GM12878 (cell line): Measurements from ENCODE around the gene SHFL. TPM values are rescaled to one million over a fixed set of nuclear protein-coding genes. Genes with fewer than 3 reads are reported as not detected.
A peak's percentile ranks its signal among the peaks of the same experiment; 100 is the strongest.

ENCODE experiments used
- ATAC-seq: fragments of 200-7000 bp; cut with Tn5 transposase; 3 replicates; pipeline ENCODE4 v1.9.1; 2020; ENCODE audit warnings: mild to moderate bottlenecking, moderate library complexity
- BruUV-seq: library from RNA; stranded (reverse); fragments of 400-500 nt; replicated peaks from 2 replicates; lab custom pipeline; 2021; lab: Mats Ljungman, UMichigan
- CTCF ChIA-PET: fragments of 300-600 bp; sonication (Branson Sonifier 250); formaldehyde crosslinking; extraction: SDS; loops from one replicate; lab custom pipeline; 2021; ENCODE audit warnings: inconsistent platforms; lab: Yijun Ruan, JAX
- POLR2A ChIA-PET: fragments of 350-600 bp; formaldehyde crosslinking; extraction: SDS; loops from one replicate; lab custom pipeline; 2021; ENCODE audit warnings: inconsistent platforms; lab: Charles Lee
- RAD21 ChIA-PET: fragments of 300-600 bp; sonication (Branson Sonifier 250); formaldehyde crosslinking; loops from one replicate; lab custom pipeline; 2023; ENCODE audit warnings: antibody characterized with exemption; ENCODE audit not compliant: unreplicated experiment; lab: Charles Lee
- SMC1A ChIA-PET: fragments of 300-600 bp; sonication (Branson Sonifier 250); formaldehyde crosslinking; loops from one replicate; lab custom pipeline; 2023; ENCODE audit not compliant: unreplicated experiment, uncharacterized antibody; lab: Charles Lee
- DNase-seq: peaks from one replicate; pipeline ENCODE4 v3.0.0-alpha.2; 2011; ENCODE audit warnings: low read depth, low spot score
- FAIRE-seq: peaks from 3 replicates; lab custom pipeline; 2011; peaks lifted over from hg19 to GRCh38; lab: Jason Lieb, UNC
- H2AFZ ChIP-seq: 2 replicates; pipeline ENCODE4 v1.6.0; 2011; ENCODE audit warnings: low read depth, low read length, control low read depth; ENCODE audit not compliant: control insufficient read depth
- H3K27ac ChIP-seq: 2 replicates; pipeline ENCODE4 v1.5.1; 2011; ENCODE audit warnings: control low read depth; ENCODE audit not compliant: control insufficient read depth, insufficient read depth
- H3K27me3 ChIP-seq, 2 experiments: replicated peaks in 1 of 2; 2 replicates each; pipeline versions ENCODE4 v1.6.0 to v1.6.1; 2011; ENCODE audit warnings: low read length in 1 of 2; ENCODE audit not compliant: control insufficient read depth in 2 of 2, insufficient read depth in 2 of 2
- H3K36me3 ChIP-seq, 2 experiments: 2 replicates each; pipeline ENCODE4 v1.5.1; 2011; ENCODE audit warnings: low read length in 1 of 2; ENCODE audit not compliant: control insufficient read depth in 2 of 2, insufficient read depth in 2 of 2
- H3K4me1 ChIP-seq: 2 replicates; pipeline ENCODE4 v1.6.1; 2011; ENCODE audit warnings: mild to moderate bottlenecking, low read length, moderate library complexity, mixed read lengths; ENCODE audit not compliant: control insufficient read depth, insufficient read depth
- H3K4me2 ChIP-seq: 2 replicates; pipeline ENCODE4 v1.6.0; 2011; ENCODE audit warnings: control low read depth; ENCODE audit not compliant: control insufficient read depth, insufficient read depth
- H3K4me3 ChIP-seq: fragments of 200-600 bp; sonication (generic); 2 replicates; pipeline ENCODE4 v1.5.1; 2016
- H3K79me2 ChIP-seq: 2 replicates; pipeline ENCODE4 v1.6.0; 2011; ENCODE audit warnings: low read length; ENCODE audit not compliant: control insufficient read depth, insufficient read depth
- H3K9ac ChIP-seq: 2 replicates; pipeline ENCODE4 v1.8.0; 2011; ENCODE audit warnings: low read length, control low read depth, mixed read lengths; ENCODE audit not compliant: control insufficient read depth, insufficient read depth
- H3K9me3 ChIP-seq: replicated peaks from 3 replicates; pipeline ENCODE4 v1.5.1; 2011; ENCODE audit warnings: mild to moderate bottlenecking, low read length; ENCODE audit not compliant: control insufficient read depth, insufficient read depth
- H4K20me1 ChIP-seq: 2 replicates; pipeline ENCODE4 v1.6.0; 2011; ENCODE audit not compliant: control insufficient read depth, insufficient read depth
- BACH1 ChIP-seq: fragments of 450-650 bp; IDR thresholded peaks from 2 replicates; pipeline ENCODE4 v1.6.1; 2017; ENCODE audit warnings: mild to moderate bottlenecking, borderline replicate concordance
- ESRRA ChIP-seq: IDR thresholded peaks from 2 replicates; pipeline ENCODE4 v1.6.1; 2012; ENCODE audit warnings: mild to moderate bottlenecking, low read length, improper control_type of control experiment
- HCFC1 ChIP-seq: fragments of 150-350 bp; IDR thresholded peaks from 2 replicates; pipeline ENCODE4 v1.6.1; 2014; ENCODE audit warnings: low read length
- NBN ChIP-seq: fragments of 450-650 bp; IDR thresholded peaks from 2 replicates; pipeline ENCODE4 v1.6.1; 2016
- NFYB ChIP-seq: IDR thresholded peaks from 2 replicates; pipeline ENCODE4 v1.6.1; 2011; ENCODE audit warnings: low read depth, mild to moderate bottlenecking, low read length, improper control_type of control experiment, moderate library complexity; ENCODE audit not compliant: insufficient read depth
- YY1 ChIP-seq: IDR thresholded peaks from 2 replicates; pipeline ENCODE4 v1.6.1; 2011; ENCODE audit warnings: low read depth, mild to moderate bottlenecking, low read length
- WGBS: methylation state at CpG from one replicate; pipeline ENCODE4 v1.1.6; 2016; ENCODE audit warnings: low lambda C conversion rate; ENCODE audit not compliant: insufficient replicate concordance, insufficient coverage; ENCODE audit errors: missing lambda C conversion rate; 5-methylcytosine and 5-hydroxymethylcytosine counted together
- in situ Hi-C: fragments of 300-500 bp; cut with MboI; formaldehyde crosslinking; loops from 9 replicates; pipeline ENCODE4 v1.14.3; 2018; ENCODE audit warnings: mixed read lengths
- intact Hi-C: fragments of 100-400 bp; cut with micrococcal nuclease; formaldehyde crosslinking; loops from one replicate; pipeline ENCODE4 v1.14.2; 2022; ENCODE audit not compliant: unreplicated experiment
- polyA plus RNA-seq, 11 experiments: library from polyadenylated mRNA; depleted of rRNA in 4 of 11; unstranded in 6 of 11; stranded (reverse) in 5 of 11; fragments of >200 nt; fragmentation: Nextera tagmentation in 4 of 11; fragmentation: Illumina TruSeq in 1 of 11; extraction: Ambion mirVana in 4 of 11; extraction: Trizol in 1 of 11; gene quantifications; 1 replicate in 1 of 11; 2 replicates in 10 of 11; pipeline versions ENCODE4 v1.2.1 to v1.2.3, GENCODE V29; 2011 to 2016; ENCODE audit warnings: inconsistent platforms in 2 of 11, missing spikeins in 2 of 11, low read depth in 1 of 11
- total RNA-seq, 4 experiments: library from RNA; depleted of rRNA in 3 of 4; stranded (reverse); fragments of >200 nt in 3 of 4; fragmentation: Illumina TruSeq in 1 of 4; extraction: Trizol in 1 of 4; gene quantifications; 2 replicates each; pipeline versions ENCODE4 v1.2.1 to v1.2.3, GENCODE V29; 2013 to 2021
- TF ChIP-seq, protein P1 (sequence below): fragments of 150-350 bp; IDR thresholded peaks from 2 replicates; pipeline ENCODE4 v1.6.1; 2014; ENCODE audit warnings: mild to moderate bottlenecking, low read depth, low read length
- TF ChIP-seq, protein P2 (sequence below): fragments of 450-650 bp; IDR thresholded peaks from 2 replicates; pipeline ENCODE4 v1.6.1; 2017; ENCODE audit warnings: antibody characterized with exemption, mild to moderate bottlenecking, moderate library complexity
- TF ChIP-seq, protein P3 (sequence below): fragments of 450-650 bp; IDR thresholded peaks from 2 replicates; pipeline ENCODE4 v1.6.1; 2017; ENCODE audit warnings: low read depth, mild to moderate bottlenecking, moderate library complexity

SHFL gene
- total and polyA plus RNA-seq, 10 of the 15 experiments (the other 5 are each of a cell fraction or from before 2014, with no cell fraction given): 8.0 to 83.8 (median 40.7) TPM

DNA sequence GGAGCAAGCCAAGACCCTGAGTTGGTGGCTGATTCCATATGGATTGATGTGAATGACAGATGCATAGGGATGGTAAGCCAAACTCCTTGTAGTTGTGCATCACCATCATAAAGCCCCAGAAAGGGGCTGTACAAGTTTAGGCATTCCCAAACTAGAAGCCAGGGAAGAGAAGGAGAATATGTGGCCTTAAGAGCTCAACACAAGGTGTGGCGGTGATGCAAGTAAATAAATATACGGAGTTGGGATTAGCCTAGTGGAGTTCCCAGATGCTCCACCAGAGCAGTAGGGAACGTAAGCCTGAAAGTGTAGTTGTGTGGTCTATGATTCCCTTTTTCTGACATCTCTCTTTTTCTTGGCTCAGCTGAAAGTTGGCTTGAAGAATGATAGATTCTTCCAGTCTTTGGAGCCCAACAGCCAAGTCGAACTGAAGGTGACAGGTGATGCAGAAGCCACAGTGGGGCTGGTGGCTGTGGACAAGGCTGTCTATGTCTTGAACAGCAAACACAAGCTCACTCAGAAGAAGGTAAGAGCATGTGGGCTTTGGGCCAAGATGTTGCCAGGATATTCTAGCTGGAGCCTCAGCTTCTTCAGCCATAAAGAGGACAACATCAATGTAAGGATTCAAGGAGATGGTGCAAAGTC is 42.7 kb upstream of the SHFL start:
- no peaks in the 10 kb centered on the region for H3K79me2 ChIP-seq
- RAD21 ChIA-PET: no interaction called here
- in situ Hi-C loops: no loop called here
- no peak for ATAC-seq
- FAIRE-seq: no peak
- no peak for TF ChIP-seq BACH1
- WGBS: 43% methylated on average over 4 of the region's 4 CpGs
- SMC1A ChIA-PET: interaction anchor here (0.7 to 1.8 kb wide), 2 partner anchors 16 to 811 kb away, joined by 3 to 5 read pairs; no protein-coding TSS in a partner anchor
- H3K9me3 ChIP-seq: no peaks in the 10 kb centered on the region
- H3K4me2 ChIP-seq: no peak overlapping the region
- no peak overlapping the region for H3K4me3 ChIP-seq
- POLR2A ChIA-PET: no interaction called here
- no peak overlapping the region for H3K27ac ChIP-seq
- no peaks in the 10 kb centered on the region for H3K27me3 ChIP-seq
- intact Hi-C loops: no loop called here
- no peaks in the 10 kb centered on the region for H4K20me1 ChIP-seq
- BruUV-seq: no TSS peak
- CTCF ChIA-PET: interaction anchor here (0.6 to 2.1 kb wide), 3 partner anchors 16 to 111 kb away, joined by 3 to 6 read pairs (median 5); no protein-coding TSS in a partner anchor
- no peaks in the 10 kb centered on the region for H3K36me3 ChIP-seq
- H3K4me1 ChIP-seq: no peaks in the 10 kb centered on the region
- H2AFZ ChIP-seq: no peak overlapping the region
- DNase-seq: no peak
- H3K9ac ChIP-seq: no peak overlapping the region

DNA sequence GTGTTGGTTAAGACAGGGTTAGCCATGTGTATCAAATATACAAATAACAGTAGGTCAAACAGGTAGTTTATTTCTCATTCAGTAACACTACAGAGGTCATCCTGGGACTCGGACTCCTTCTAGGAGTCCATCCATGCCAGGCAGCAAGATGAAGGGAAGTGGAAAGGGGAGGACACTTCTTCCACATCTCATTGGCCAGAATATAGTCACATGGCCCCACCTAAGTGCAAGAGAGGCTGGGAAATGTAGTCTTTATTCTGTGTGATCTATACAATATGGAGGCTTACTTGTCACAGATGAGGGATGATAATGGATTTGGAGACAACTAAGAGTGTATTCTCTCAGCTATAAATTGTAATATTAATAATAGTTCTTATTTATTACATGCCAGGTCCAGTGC is 41.7 kb upstream of the SHFL start:
- CTCF ChIA-PET: interaction anchor here (2.1 kb wide), 1 partner anchor 17 kb away, joined by 6 read pairs; no protein-coding TSS in a partner anchor
- peak; percentile 75; the same call in 1 of the 2 replicates for TF ChIP-seq NFYB
- TF ChIP-seq, protein P1, sequence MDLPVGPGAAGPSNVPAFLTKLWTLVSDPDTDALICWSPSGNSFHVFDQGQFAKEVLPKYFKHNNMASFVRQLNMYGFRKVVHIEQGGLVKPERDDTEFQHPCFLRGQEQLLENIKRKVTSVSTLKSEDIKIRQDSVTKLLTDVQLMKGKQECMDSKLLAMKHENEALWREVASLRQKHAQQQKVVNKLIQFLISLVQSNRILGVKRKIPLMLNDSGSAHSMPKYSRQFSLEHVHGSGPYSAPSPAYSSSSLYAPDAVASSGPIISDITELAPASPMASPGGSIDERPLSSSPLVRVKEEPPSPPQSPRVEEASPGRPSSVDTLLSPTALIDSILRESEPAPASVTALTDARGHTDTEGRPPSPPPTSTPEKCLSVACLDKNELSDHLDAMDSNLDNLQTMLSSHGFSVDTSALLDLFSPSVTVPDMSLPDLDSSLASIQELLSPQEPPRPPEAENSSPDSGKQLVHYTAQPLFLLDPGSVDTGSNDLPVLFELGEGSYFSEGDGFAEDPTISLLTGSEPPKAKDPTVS: no peak
- TF ChIP-seq, protein P2, sequence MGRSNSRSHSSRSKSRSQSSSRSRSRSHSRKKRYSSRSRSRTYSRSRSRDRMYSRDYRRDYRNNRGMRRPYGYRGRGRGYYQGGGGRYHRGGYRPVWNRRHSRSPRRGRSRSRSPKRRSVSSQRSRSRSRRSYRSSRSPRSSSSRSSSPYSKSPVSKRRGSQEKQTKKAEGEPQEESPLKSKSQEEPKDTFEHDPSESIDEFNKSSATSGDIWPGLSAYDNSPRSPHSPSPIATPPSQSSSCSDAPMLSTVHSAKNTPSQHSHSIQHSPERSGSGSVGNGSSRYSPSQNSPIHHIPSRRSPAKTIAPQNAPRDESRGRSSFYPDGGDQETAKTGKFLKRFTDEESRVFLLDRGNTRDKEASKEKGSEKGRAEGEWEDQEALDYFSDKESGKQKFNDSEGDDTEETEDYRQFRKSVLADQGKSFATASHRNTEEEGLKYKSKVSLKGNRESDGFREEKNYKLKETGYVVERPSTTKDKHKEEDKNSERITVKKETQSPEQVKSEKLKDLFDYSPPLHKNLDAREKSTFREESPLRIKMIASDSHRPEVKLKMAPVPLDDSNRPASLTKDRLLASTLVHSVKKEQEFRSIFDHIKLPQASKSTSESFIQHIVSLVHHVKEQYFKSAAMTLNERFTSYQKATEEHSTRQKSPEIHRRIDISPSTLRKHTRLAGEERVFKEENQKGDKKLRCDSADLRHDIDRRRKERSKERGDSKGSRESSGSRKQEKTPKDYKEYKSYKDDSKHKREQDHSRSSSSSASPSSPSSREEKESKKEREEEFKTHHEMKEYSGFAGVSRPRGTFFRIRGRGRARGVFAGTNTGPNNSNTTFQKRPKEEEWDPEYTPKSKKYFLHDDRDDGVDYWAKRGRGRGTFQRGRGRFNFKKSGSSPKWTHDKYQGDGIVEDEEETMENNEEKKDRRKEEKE: no peak
- TF ChIP-seq HCFC1: peak; percentile 59
- no peak for TF ChIP-seq ESRRA
- TF ChIP-seq YY1: peak; percentile 68
- TF ChIP-seq, protein P3, sequence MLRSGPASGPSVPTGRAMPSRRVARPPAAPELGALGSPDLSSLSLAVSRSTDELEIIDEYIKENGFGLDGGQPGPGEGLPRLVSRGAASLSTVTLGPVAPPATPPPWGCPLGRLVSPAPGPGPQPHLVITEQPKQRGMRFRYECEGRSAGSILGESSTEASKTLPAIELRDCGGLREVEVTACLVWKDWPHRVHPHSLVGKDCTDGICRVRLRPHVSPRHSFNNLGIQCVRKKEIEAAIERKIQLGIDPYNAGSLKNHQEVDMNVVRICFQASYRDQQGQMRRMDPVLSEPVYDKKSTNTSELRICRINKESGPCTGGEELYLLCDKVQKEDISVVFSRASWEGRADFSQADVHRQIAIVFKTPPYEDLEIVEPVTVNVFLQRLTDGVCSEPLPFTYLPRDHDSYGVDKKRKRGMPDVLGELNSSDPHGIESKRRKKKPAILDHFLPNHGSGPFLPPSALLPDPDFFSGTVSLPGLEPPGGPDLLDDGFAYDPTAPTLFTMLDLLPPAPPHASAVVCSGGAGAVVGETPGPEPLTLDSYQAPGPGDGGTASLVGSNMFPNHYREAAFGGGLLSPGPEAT: no peak
- no peak for TF ChIP-seq NBN

More for the DNA sequence above, 41.7 kb upstream of the SHFL start:
- Histone ChIP-seq H4K20me1 (no peaks in the 10 kb centered on the region), H3K4me2 (no peak overlapping the region), H3K4me3 (no peak overlapping the region), H2AFZ (no peak overlapping the region), H3K4me1 (no peaks in the 10 kb centered on the region), H3K27ac (no peak overlapping the region), H3K9ac (no peak overlapping the region), H3K27me3 (no peaks in the 10 kb centered on the region), H3K36me3 (no peaks in the 10 kb centered on the region), H3K79me2 (no peaks in the 10 kb centered on the region), H3K9me3 (no peaks in the 10 kb centered on the region)
- intact Hi-C loops: no loop called here
- in situ Hi-C loops: no loop called here
- ChIA-PET SMC1A (interaction anchor here (1.8 kb wide), 1 partner anchor 17 kb away, joined by 5 read pairs; no protein-coding TSS in a partner anchor), POLR2A (no interaction called here), RAD21 (no interaction called here)
- BruUV-seq: no TSS peak
- FAIRE-seq: no peak
- ATAC-seq: peak; percentile 81
- DNase-seq: no peak
- WGBS: 11% methylated on average over 1 of the region's 1 CpG
